Nephron progenitor cell (in vitro differentiated cells): Measurements from ENCODE around the gene TBC1D14.

Experiments
- DNase-seq: peaks from one replicate; pipeline ENCODE4 v3.0.0; 2021
- H3K27ac Mint-ChIP-seq: 2 replicates; pipeline ENCODE4 v1.8.0; 2021; ENCODE audit warnings: mild to moderate bottlenecking, moderate library complexity, mixed read lengths
- H3K27me3 Mint-ChIP-seq: 2 replicates; pipeline ENCODE4 v1.8.0; 2021; ENCODE audit warnings: mild to moderate bottlenecking, low read depth, mixed read lengths; ENCODE audit not compliant: poor library complexity
- H3K36me3 Mint-ChIP-seq: 2 replicates; pipeline ENCODE4 v1.8.0; 2021; ENCODE audit warnings: low read depth, mixed read lengths
- H3K4me1 Mint-ChIP-seq: 2 replicates; pipeline ENCODE4 v1.8.0; 2021; ENCODE audit warnings: mixed read lengths
- H3K4me3 Mint-ChIP-seq: 2 replicates; pipeline ENCODE4 v1.8.0; 2021; ENCODE audit warnings: mild to moderate bottlenecking, moderate library complexity, mixed read lengths
- H3K9me3 Mint-ChIP-seq: 2 replicates; pipeline ENCODE4 v1.8.0; 2021; ENCODE audit warnings: mild to moderate bottlenecking, moderate library complexity, mixed read lengths
- CTCF ChIP-seq: fragments of 200-600 bp; sonication (generic); IDR thresholded peaks from 2 replicates; pipeline ENCODE4 v1.5.0; 2021; ENCODE audit warnings: antibody characterized with exemption

The TBC1D14 gene

GRCh38 chr4:6939761-6940743, 30.4 kb downstream of the TBC1D14 start:
- no peaks in the 10 kb centered on the region for H3K27me3 Mint-ChIP-seq
- DNase-seq = no peak
- H3K36me3 Mint-ChIP-seq = peaks cover 13% of the 10 kb centered on the region
- no peak overlapping the region for H3K4me3 Mint-ChIP-seq
- H3K27ac Mint-ChIP-seq = no peak overlapping the region
- H3K4me1 Mint-ChIP-seq = peaks cover 75% of the 10 kb centered on the region
- TF ChIP-seq CTCF = no peak
- H3K9me3 Mint-ChIP-seq = peaks cover 7% of the 10 kb centered on the region

DNA sequence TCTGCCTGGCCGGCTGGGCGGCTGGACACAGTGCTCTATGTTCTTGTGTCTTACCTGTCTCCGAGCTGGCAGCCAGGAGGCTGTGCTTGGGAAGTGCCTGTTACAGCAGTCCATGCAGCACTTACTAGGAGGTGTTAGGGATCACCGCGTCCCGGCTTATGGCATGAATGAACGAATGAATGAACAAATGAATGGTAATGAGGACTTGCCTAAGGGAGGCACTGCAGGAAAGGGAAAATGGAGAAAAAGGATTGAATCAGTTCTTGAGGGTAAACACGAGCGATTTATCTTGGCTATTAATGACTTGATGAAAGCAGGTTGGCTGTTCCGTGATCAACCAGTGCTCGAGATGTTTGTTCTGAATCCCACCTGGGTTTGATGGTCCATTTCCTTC, 31.1 kb downstream of the TBC1D14 start:
- Mint-ChIP-seq H3K36me3 (peaks cover 9% of the 10 kb centered on the region), H3K4me3 (no peak overlapping the region), H3K27ac (no peak overlapping the region), H3K27me3 (no peaks in the 10 kb centered on the region), H3K9me3 (peaks cover 7% of the 10 kb centered on the region), H3K4me1 (peaks cover 76% of the 10 kb centered on the region)
- DNase-seq = no peak
- no peak for TF ChIP-seq CTCF

- H3K9me3 Mint-ChIP-seq = peaks cover under 1% of the 10 kb centered on the region
- H3K27me3 Mint-ChIP-seq = peaks cover 4% of the 10 kb centered on the region
- H3K4me3 Mint-ChIP-seq = no peak overlapping the region
- peaks cover 76% of the 10 kb centered on the region for H3K4me1 Mint-ChIP-seq
- DNase-seq = no peak
- peaks cover under 1% of the 10 kb centered on the region for H3K36me3 Mint-ChIP-seq
- H3K27ac Mint-ChIP-seq = no peak overlapping the region
- TF ChIP-seq CTCF = no peak
These were observed 32.2 kb downstream of the TBC1D14 start for GRCh38 chr4:6941796-6942195.

GRCh38 chr4:6942238-6942800, 32.7 kb downstream of the TBC1D14 start:
- no peak for TF ChIP-seq CTCF
- no peak overlapping the region for H3K4me3 Mint-ChIP-seq
- H3K27me3 Mint-ChIP-seq = peaks cover 5% of the 10 kb centered on the region
- peaks cover 73% of the 10 kb centered on the region for H3K4me1 Mint-ChIP-seq
- H3K27ac Mint-ChIP-seq = peak overlapping the region; percentile 58
- no peak for DNase-seq
- H3K36me3 Mint-ChIP-seq = no peaks in the 10 kb centered on the region
- H3K9me3 Mint-ChIP-seq = no peaks in the 10 kb centered on the region

GRCh38 chr4:6943012-6943884, 33.6 kb downstream of the TBC1D14 start:
- Mint-ChIP-seq H3K27me3 (peaks cover 5% of the 10 kb centered on the region), H3K4me1 (peaks cover 73% of the 10 kb centered on the region), H3K9me3 (no peaks in the 10 kb centered on the region), H3K27ac (peak overlapping the region; percentile 61), H3K4me3 (peak overlapping the region; percentile 32), H3K36me3 (peaks cover 4% of the 10 kb centered on the region)
- DNase-seq = no peak
- no peak for TF ChIP-seq CTCF
